Smooth muscle cell (in vitro differentiated cells): ENCODE measurements around the gene PHYKPL. TPM values are rescaled to one million over a fixed set of nuclear protein-coding genes. Genes with fewer than 3 reads are reported as not detected.

Experiments
- DNase-seq: peaks from one replicate; lab custom pipeline; 2025; ENCODE audit not compliant: unreplicated experiment; lab: John Stamatoyannopoulos, UW
- H2AFZ ChIP-seq: fragments of 200-600 bp; sonication (generic); 2 replicates; pipeline ENCODE4 v1.6.0; 2016; ENCODE audit warnings: antibody characterized with exemption, low read depth, mild to moderate bottlenecking
- H3F3A ChIP-seq: fragments of 200-600 bp; sonication (generic); 2 replicates; pipeline ENCODE4 v1.6.0; 2017; ENCODE audit warnings: antibody characterized with exemption, low read depth
- H3K27ac ChIP-seq: fragments of 200-600 bp; sonication (generic); 2 replicates; pipeline ENCODE4 v1.5.1; 2016; ENCODE audit warnings: low read depth, mild to moderate bottlenecking
- H3K27me3 ChIP-seq: fragments of 200-600 bp; sonication (generic); 2 replicates; pipeline ENCODE4 v1.6.1; 2016; ENCODE audit warnings: low read depth, mild to moderate bottlenecking
- H3K36me3 ChIP-seq: fragments of 200-600 bp; sonication (generic); 2 replicates; pipeline ENCODE4 v1.5.1; 2016; ENCODE audit warnings: low read depth
- H3K4me1 ChIP-seq: fragments of 200-600 bp; sonication (generic); 2 replicates; pipeline ENCODE4 v1.5.1; 2016; ENCODE audit warnings: low read depth
- H3K4me2 ChIP-seq: fragments of 200-600 bp; sonication (generic); 2 replicates; pipeline ENCODE4 v1.6.0; 2016; ENCODE audit warnings: mild to moderate bottlenecking
- H3K4me3 ChIP-seq: fragments of 200-600 bp; sonication (generic); 2 replicates; pipeline ENCODE4 v1.5.1; 2016; ENCODE audit warnings: mild to moderate bottlenecking
- H3K79me2 ChIP-seq: fragments of 200-600 bp; sonication (generic); 2 replicates; pipeline ENCODE4 v1.6.0; 2016; ENCODE audit warnings: low read depth, mild to moderate bottlenecking
- H3K9ac ChIP-seq: fragments of 200-600 bp; sonication (generic); 2 replicates; pipeline ENCODE4 v1.6.0; 2016; ENCODE audit warnings: low read depth
- H3K9me3 ChIP-seq: fragments of 200-600 bp; sonication (generic); replicated peaks from 2 replicates; pipeline ENCODE4 v1.5.1; 2016; ENCODE audit warnings: low read depth
- H4K20me1 ChIP-seq: fragments of 200-600 bp; sonication (generic); 2 replicates; pipeline ENCODE4 v1.6.0; 2016; ENCODE audit warnings: low read depth
- WGBS: methylation state at CpG from one replicate; pipeline ENCODE4 v1.1.7; 2016; ENCODE audit warnings: low lambda C conversion rate; 5-methylcytosine and 5-hydroxymethylcytosine counted together
- polyA plus RNA-seq: library from polyadenylated mRNA; unstranded; fragments of >200 nt; fragmentation: Nextera tagmentation; extraction: Ambion mirVana; gene quantifications from 2 replicates; pipeline ENCODE4 v1.2.1, GENCODE V29; 2016
- total RNA-seq: library from RNA; depleted of rRNA; stranded (reverse); fragments of >200 nt; gene quantifications from 2 replicates; pipeline ENCODE4 v1.2.3, GENCODE V29; 2014
- TF ChIP-seq, protein P1 (sequence below): fragments of 200-600 bp; sonication (generic); IDR thresholded peaks from 2 replicates; pipeline ENCODE4 v1.5.1; 2017; ENCODE audit warnings: borderline replicate concordance, mild to moderate bottlenecking, antibody characterized with exemption; ENCODE audit not compliant: insufficient read depth, poor library complexity, severe bottlenecking

The PHYKPL gene
- total and polyA plus RNA-seq, 2 experiments from 2014 or later, result 15.7 to 27.8 TPM

DNA sequence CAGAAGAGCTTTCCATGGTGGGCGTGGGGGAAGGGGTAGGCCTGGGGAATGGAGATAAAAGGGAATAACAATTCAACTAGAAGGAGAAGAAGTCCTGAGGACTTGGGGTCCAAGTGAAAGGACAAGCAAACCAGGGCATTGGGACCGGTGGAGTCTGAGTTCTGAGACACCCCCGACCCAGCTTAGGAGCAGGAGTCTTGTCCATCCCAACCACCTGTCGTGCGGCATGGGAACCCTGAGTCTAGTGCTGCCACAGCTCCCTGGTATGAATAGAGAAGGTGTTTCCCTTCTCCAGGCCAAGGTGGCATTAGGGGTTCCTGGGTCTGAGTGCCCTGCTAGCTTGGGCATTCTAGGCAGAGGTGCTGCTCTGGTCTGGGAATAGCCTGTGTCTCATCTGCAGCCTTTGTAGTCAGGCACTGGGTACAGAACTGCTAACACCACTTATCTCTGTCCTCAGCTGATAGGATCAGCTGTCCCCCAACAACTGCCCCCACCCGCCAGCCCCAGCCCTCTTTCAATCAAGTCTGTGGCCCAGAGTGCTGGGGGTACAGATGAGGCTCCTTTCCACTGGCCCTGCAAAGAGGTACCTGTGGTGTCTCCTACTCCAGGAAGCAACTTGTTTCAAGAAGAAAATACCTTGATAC lies 18.3 kb downstream of the PHYKPL start:
- no peaks in the 10 kb centered on the region for H3K27me3 ChIP-seq
- H3K79me2 ChIP-seq, result peaks cover 2% of the 10 kb centered on the region
- TF ChIP-seq, protein P1, sequence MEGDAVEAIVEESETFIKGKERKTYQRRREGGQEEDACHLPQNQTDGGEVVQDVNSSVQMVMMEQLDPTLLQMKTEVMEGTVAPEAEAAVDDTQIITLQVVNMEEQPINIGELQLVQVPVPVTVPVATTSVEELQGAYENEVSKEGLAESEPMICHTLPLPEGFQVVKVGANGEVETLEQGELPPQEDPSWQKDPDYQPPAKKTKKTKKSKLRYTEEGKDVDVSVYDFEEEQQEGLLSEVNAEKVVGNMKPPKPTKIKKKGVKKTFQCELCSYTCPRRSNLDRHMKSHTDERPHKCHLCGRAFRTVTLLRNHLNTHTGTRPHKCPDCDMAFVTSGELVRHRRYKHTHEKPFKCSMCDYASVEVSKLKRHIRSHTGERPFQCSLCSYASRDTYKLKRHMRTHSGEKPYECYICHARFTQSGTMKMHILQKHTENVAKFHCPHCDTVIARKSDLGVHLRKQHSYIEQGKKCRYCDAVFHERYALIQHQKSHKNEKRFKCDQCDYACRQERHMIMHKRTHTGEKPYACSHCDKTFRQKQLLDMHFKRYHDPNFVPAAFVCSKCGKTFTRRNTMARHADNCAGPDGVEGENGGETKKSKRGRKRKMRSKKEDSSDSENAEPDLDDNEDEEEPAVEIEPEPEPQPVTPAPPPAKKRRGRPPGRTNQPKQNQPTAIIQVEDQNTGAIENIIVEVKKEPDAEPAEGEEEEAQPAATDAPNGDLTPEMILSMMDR, result no peak
- H3K9ac ChIP-seq, result no peak overlapping the region
- H3F3A ChIP-seq, result peaks cover 34% of the 10 kb centered on the region
- H2AFZ ChIP-seq, result no peak overlapping the region
- no peaks in the 10 kb centered on the region for H3K9me3 ChIP-seq
- peaks cover 6% of the 10 kb centered on the region for H3K36me3 ChIP-seq
- H3K27ac ChIP-seq, result no peak overlapping the region
- H4K20me1 ChIP-seq, result peaks cover 90% of the 10 kb centered on the region
- H3K4me2 ChIP-seq, result no peak overlapping the region
- H3K4me1 ChIP-seq, result no peaks in the 10 kb centered on the region
- 91% methylated on average over 6 of the region's 6 CpGs for WGBS
- no peak for DNase-seq
- no peak overlapping the region for H3K4me3 ChIP-seq

DNA sequence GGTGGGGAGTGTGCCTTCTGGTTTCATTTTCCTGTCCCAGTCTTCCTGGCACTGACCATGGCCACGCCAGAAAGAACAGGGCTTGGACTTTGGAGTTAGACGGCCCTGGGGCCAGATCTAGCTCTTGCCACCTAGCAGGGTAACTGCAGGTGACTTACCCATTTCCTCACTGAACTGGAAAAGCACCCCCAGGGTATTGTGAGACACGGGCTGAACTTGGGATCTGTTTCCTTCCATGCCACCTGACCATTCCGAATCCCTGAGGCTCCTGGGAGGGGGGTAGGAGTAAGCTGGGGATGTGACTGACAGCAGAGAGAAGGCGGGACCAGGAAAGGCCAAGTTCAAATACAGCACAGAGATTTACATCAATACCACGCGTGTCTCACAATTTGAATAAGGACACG lies 18.9 kb downstream of the PHYKPL start:
- no peak overlapping the region for H3K4me3 ChIP-seq
- H3K4me1 ChIP-seq, result no peaks in the 10 kb centered on the region
- WGBS, result 84% methylated on average over 8 of the region's 8 CpGs
- no peak overlapping the region for H2AFZ ChIP-seq
- H3K4me2 ChIP-seq, result no peak overlapping the region
- no peak overlapping the region for H3K9ac ChIP-seq
- peaks cover 37% of the 10 kb centered on the region for H3F3A ChIP-seq
- peaks cover 6% of the 10 kb centered on the region for H3K36me3 ChIP-seq
- H3K27me3 ChIP-seq, result no peaks in the 10 kb centered on the region
- no peak overlapping the region for H3K27ac ChIP-seq
- DNase-seq, result no peak
- peaks cover 8% of the 10 kb centered on the region for H3K79me2 ChIP-seq
- H3K9me3 ChIP-seq, result no peaks in the 10 kb centered on the region
- TF ChIP-seq, protein P1, result no peak
- peaks cover 90% of the 10 kb centered on the region for H4K20me1 ChIP-seq

DNA sequence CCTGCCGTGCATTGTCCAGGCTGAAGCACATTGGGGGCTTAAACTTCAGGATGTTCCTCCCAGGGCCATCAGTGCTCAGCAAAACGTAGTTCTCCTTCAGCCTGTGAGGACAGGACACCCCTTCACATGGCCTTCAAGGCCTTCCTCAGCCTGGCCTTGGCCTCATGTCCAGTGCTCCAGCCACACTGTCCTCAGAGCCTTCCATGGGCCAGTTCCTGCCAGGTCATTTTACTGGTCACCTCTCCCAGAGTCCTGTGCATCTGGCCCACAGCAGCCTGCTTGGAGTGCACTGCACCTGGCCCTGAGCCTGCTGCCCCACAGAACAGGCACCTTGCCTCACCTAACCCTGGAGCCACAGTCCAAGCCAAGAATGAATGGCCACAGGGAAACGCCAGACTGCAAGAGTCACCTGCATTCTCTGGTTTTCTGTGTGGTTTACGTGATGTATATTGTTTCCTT lies 19.6 kb downstream of the PHYKPL start:
- peaks cover 90% of the 10 kb centered on the region for H4K20me1 ChIP-seq
- no peak overlapping the region for H3K27ac ChIP-seq
- TF ChIP-seq, protein P1, result no peak
- DNase-seq, result no peak
- WGBS, result 72% methylated on average over 4 of the region's 4 CpGs
- H3K4me3 ChIP-seq, result no peak overlapping the region
- no peaks in the 10 kb centered on the region for H3K9me3 ChIP-seq
- no peak overlapping the region for H3K4me2 ChIP-seq
- no peaks in the 10 kb centered on the region for H3K27me3 ChIP-seq
- peaks cover 7% of the 10 kb centered on the region for H3K36me3 ChIP-seq
- H3F3A ChIP-seq, result peaks cover 38% of the 10 kb centered on the region
- no peaks in the 10 kb centered on the region for H3K4me1 ChIP-seq
- no peak overlapping the region for H3K9ac ChIP-seq
- peaks cover 15% of the 10 kb centered on the region for H3K79me2 ChIP-seq
- no peak overlapping the region for H2AFZ ChIP-seq
